Activated CD8-positive, alpha-beta memory T cell treated with anti-CD3 and anti-CD28 coated beads, Interleukin-2, amount 10 ng/mL, durations not matched to agents 7 days and 5 days (primary cell): Measurements from ENCODE around the gene ACTR5. TPM values are rescaled to one million over a fixed set of nuclear protein-coding genes. Genes with fewer than 3 reads are reported as not detected.

ENCODE experiments used
- ATAC-seq: fragments of 150-1000 bp; cut with Tn5 transposase; one replicate; pipeline ENCODE4 v1.10.0; 2021; ENCODE audit warnings: moderate library complexity
- CTCF ChIA-PET: fragments of 350-600 bp; sonication (Branson Sonifier 250); formaldehyde crosslinking; loops from one replicate; lab custom pipeline; 2021; ENCODE audit warnings: antibody characterized with exemption; lab: Charles Lee
- DNase-seq: peaks from one replicate; pipeline ENCODE4 v3.0.0-alpha.2; 2020
- H3K27ac Mint-ChIP-seq: one replicate; pipeline ENCODE4 v1.8.0; 2021; ENCODE audit warnings: mild to moderate bottlenecking, mixed read lengths
- H3K27me3 Mint-ChIP-seq: one replicate; pipeline ENCODE4 v1.8.0; 2021; ENCODE audit warnings: mixed read lengths
- H3K36me3 Mint-ChIP-seq: one replicate; pipeline ENCODE4 v1.8.0; 2021; ENCODE audit warnings: mild to moderate bottlenecking, mixed read lengths
- H3K4me1 Mint-ChIP-seq: one replicate; pipeline ENCODE4 v1.8.0; 2021; ENCODE audit warnings: mixed read lengths
- H3K4me3 Mint-ChIP-seq: one replicate; pipeline ENCODE4 v1.8.0; 2021; ENCODE audit warnings: mild to moderate bottlenecking, moderate library complexity, mixed read lengths
- H3K9me3 Mint-ChIP-seq: one replicate; pipeline ENCODE4 v1.8.0; 2022; ENCODE audit warnings: low read depth, mixed read lengths
- total RNA-seq, 2 experiments: library from RNA; stranded (reverse); gene quantifications; one replicate each; pipeline ENCODE4 v1.2.3, GENCODE V29; 2021

The ACTR5 gene
- total RNA-seq, 2 experiments from 2014 or later: 9.5 to 10.6 TPM

- Mint-ChIP-seq H3K36me3 (peaks cover 64% of the 10 kb centered on the region), H3K9me3 (no peaks in the 10 kb centered on the region), H3K4me3 (no peak overlapping the region), H3K27me3 (no peaks in the 10 kb centered on the region), H3K27ac (peak overlapping the region; percentile 48), H3K4me1 (peaks cover 64% of the 10 kb centered on the region)
- ATAC-seq: no peak
- CTCF ChIA-PET: interaction anchor here (0.5 to 1.6 kb wide), 5 partner anchors 12 to 238 kb away, joined by 3 to 4 read pairs (median 3); no protein-coding TSS in a partner anchor
- DNase-seq: no peak
Measured at GRCh38 chr20:38818113-38819065, 70.1 kb downstream of the ACTR5 start.

Other genes starting within 250 kb of the ACTR5 start
- gene ADIG, start 167.3 kb upstream of the ACTR5 start, total RNA-seq: not detected
- not detected for gene ARHGAP40, start 146.7 kb upstream of the ACTR5 start, total RNA-seq
- not detected for gene SLC32A1, start 24.0 kb upstream of the ACTR5 start, total RNA-seq
- gene PPP1R16B, start 57.2 kb downstream of the ACTR5 start, total RNA-seq: 100 to 1,000 TPM in 1 of 2 experiments, 10 to 100 TPM in 1; 86.5 to 128 TPM
- 10 to 100 TPM; 23.1 to 28.4 TPM for gene FAM83D, start 178.0 kb downstream of the ACTR5 start, total RNA-seq
- 10 to 100 TPM; 10.5 to 12.9 TPM for gene DHX35, start 213.9 kb downstream of the ACTR5 start, total RNA-seq